Panc1 (cell line): ENCODE measurements around the gene LDHB.

Experiments
- CTCF ChIP-seq: fragments of 450-650 bp; IDR thresholded peaks from 2 replicates; pipeline ENCODE4 v1.5.1; 2017; ENCODE audit warnings: mild to moderate bottlenecking
- POLR2AphosphoS5 ChIP-seq: IDR thresholded peaks from 2 replicates; pipeline ENCODE4 v1.6.1; 2012; ENCODE audit warnings: mild to moderate bottlenecking, low read depth, low read length, moderate library complexity
- REST ChIP-seq, 2 experiments: IDR thresholded peaks; 2 replicates each; pipeline ENCODE4 v1.6.1; 2011 to 2012; ENCODE audit warnings: low read depth in 2 of 2, control low read depth in 1 of 2, low read length in 1 of 2, mild to moderate bottlenecking in 1 of 2, moderate library complexity in 1 of 2; ENCODE audit not compliant: insufficient read depth in 1 of 2
- SIN3A ChIP-seq: IDR thresholded peaks from 2 replicates; pipeline ENCODE4 v1.6.1; 2012; ENCODE audit warnings: low read depth, mild to moderate bottlenecking, low read length, moderate library complexity, borderline replicate concordance; ENCODE audit not compliant: insufficient read depth
- TCF7L2 ChIP-seq: IDR thresholded peaks from 2 replicates; pipeline ENCODE4 v1.6.1; 2011; ENCODE audit warnings: mild to moderate bottlenecking, low read depth, low read length, inconsistent platforms

- TF ChIP-seq SIN3A (no peak), POLR2AphosphoS5 (no peak), CTCF (no peak), REST (IDR thresholded peaks at IDR 0.05; ENCODE audit: insufficient read depth in 1 of 2, low read depth in 2 of 2, low read length in 1 of 2) (no peak), TCF7L2 (no peak)
Observed at GRCh38 chr12:21678959-21679358, 21.3 kb upstream of the LDHB start.
